Gastroesophageal sphincter (tissue), 4 donors: ENCODE data around the gene NEUROG1. TPM values are rescaled to one million over a fixed set of nuclear protein-coding genes. Genes with fewer than 3 reads are reported as not detected.

Experiments
- ATAC-seq: fragments of 150-250 bp; one replicate; pipeline ENCODE4 v1.9.1; 2016; ENCODE audit warnings: mild to moderate bottlenecking, moderate library complexity
- H3K27ac ChIP-seq, 4 donors: fragments of 200-600 bp; sonication (generic) in 3 of 4; 1 replicate in 3 of 4; 2 replicates in 1 of 4; pipeline ENCODE4 v1.5.1; 2016 to 2019
- H3K27me3 ChIP-seq: fragments of 200-600 bp; sonication (generic); one replicate; pipeline ENCODE4 v1.5.1; 2019
- H3K36me3 ChIP-seq, 2 donors: fragments of 200-600 bp; sonication (generic); one replicate each; pipeline ENCODE4 v1.5.1; 2019; ENCODE audit warnings: control low read depth in 1 of 2
- H3K4me1 ChIP-seq, 3 donors: fragments of 200-600 bp; sonication (generic); 1 replicate in 2 of 3; 2 replicates in 1 of 3; pipeline ENCODE4 v1.5.1; 2016 to 2019; ENCODE audit warnings: control low read depth in 2 of 3
- H3K4me3 ChIP-seq, 2 donors: fragments of 200-600 bp; sonication (generic); one replicate each; pipeline ENCODE4 v1.5.1; 2019; ENCODE audit warnings: mild to moderate bottlenecking in 1 of 2, moderate library complexity in 1 of 2
- H3K9me3 ChIP-seq, 3 donors: fragments of 200-600 bp; sonication (generic); one replicate each; pipeline ENCODE4 v1.5.1; 2017 to 2019; ENCODE audit warnings: control low read depth in 2 of 3
- EP300 ChIP-seq: sonication (generic); formaldehyde crosslinking; IDR thresholded peaks from one replicate; pipeline ENCODE4 v1.6.1; 2017; ENCODE audit warnings: antibody characterized with exemption, mild to moderate bottlenecking
- POLR2A ChIP-seq, 2 donors: fragments of 450-650 bp; IDR thresholded peaks; one replicate each; pipeline ENCODE4 v1.6.1; 2017; ENCODE audit warnings: antibody characterized with exemption in 2 of 2, mild to moderate bottlenecking in 2 of 2, moderate library complexity in 1 of 2
- POLR2AphosphoS5 ChIP-seq: sonication (generic); formaldehyde crosslinking; IDR thresholded peaks from one replicate; pipeline ENCODE4 v1.6.1; 2017; ENCODE audit warnings: antibody characterized with exemption
- WGBS, 2 donors: methylation state at CpG; one replicate each; pipeline ENCODE4 v1.1.5; 2018; ENCODE audit warnings: low coverage in 1 of 2; 5-methylcytosine and 5-hydroxymethylcytosine counted together
- total RNA-seq, 4 donors: library from RNA; depleted of rRNA; stranded (reverse); fragments of >200 nt; gene quantifications; one replicate each; pipeline ENCODE4 v1.1.0, GENCODE V29; 2016
- TF ChIP-seq, protein P1 (sequence below), 4 experiments: fragments of 200-600 bp in 2 of 4; fragments of 450-650 bp in 2 of 4; sonication (generic) in 1 of 4; IDR thresholded peaks; one replicate each; pipeline ENCODE4 v1.5.1; 2017 to 2019; ENCODE audit warnings: antibody characterized with exemption in 4 of 4, mild to moderate bottlenecking in 2 of 4, moderate library complexity in 2 of 4

The NEUROG1 gene
- total RNA-seq, 4 donors from 2014 or later = not detected

DNA sequence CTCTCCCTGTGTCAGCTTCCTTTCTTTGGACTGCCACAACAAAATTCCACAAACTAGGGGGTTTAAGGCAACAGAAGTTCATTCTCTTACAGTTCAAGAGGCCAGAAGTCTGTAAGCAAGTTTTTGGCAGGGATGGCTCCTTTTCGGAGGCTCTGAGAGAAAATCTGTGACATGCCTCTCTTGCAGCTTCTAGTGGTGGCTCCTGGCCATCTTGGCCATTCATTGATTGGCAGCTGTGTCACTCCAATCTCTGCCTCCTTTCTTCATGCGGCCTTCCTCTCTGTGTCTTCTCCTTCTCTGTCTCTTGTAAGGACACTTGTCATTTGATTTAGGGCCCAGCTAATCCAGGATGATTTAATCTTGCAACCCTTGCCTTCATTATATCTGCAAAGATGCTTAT is 2.0 kb upstream of the NEUROG1 start:
- peaks cover 99% of the 10 kb centered on the region for H3K27me3 ChIP-seq
- H3K9me3 ChIP-seq = peaks cover 0 to 12% (median 0%) of the 10 kb centered on the region in 3 donors
- no peak overlapping the region for H3K4me3 ChIP-seq
- ATAC-seq = no peak
- WGBS, 2 donors = 71 to 100% methylated on average over 2 of the region's 2 CpGs
- H3K4me1 ChIP-seq = peaks cover 0 to 22% (median 4%) of the 10 kb centered on the region in 3 donors
- TF ChIP-seq EP300 = no peak
- TF ChIP-seq, protein P1, sequence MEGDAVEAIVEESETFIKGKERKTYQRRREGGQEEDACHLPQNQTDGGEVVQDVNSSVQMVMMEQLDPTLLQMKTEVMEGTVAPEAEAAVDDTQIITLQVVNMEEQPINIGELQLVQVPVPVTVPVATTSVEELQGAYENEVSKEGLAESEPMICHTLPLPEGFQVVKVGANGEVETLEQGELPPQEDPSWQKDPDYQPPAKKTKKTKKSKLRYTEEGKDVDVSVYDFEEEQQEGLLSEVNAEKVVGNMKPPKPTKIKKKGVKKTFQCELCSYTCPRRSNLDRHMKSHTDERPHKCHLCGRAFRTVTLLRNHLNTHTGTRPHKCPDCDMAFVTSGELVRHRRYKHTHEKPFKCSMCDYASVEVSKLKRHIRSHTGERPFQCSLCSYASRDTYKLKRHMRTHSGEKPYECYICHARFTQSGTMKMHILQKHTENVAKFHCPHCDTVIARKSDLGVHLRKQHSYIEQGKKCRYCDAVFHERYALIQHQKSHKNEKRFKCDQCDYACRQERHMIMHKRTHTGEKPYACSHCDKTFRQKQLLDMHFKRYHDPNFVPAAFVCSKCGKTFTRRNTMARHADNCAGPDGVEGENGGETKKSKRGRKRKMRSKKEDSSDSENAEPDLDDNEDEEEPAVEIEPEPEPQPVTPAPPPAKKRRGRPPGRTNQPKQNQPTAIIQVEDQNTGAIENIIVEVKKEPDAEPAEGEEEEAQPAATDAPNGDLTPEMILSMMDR (IDR thresholded peaks at IDR 0.05) = no peak
- no peak for TF ChIP-seq POLR2A (IDR thresholded peaks at IDR 0.05)
- no peak for TF ChIP-seq POLR2AphosphoS5
- no peak overlapping the region for H3K27ac ChIP-seq
- no peaks in the 10 kb centered on the region for H3K36me3 ChIP-seq

DNA sequence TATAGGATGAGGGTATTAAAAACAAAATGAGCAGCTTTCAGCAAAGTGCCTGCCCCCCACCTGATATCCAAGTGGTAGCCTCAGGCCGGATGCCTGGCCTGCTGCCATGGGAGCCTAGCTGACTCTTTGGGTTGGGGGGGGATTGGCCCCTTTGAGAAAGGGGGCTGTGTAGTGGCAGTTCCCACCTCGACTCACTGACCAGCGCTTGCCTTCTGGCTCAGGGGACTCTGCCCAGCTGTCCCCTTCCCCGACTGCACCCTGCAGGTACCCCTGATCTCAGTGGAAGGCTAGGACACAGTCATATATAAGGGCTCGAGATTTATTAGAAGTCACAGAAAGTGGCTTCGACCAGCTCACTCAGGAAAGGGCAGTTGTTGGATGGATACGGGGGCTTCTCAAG is 1.5 kb upstream of the NEUROG1 start:
- Histone ChIP-seq H3K9me3 (peaks cover 0 to 12% (median 0%) of the 10 kb centered on the region in 3 donors), H3K36me3 (no peaks in the 10 kb centered on the region), H3K27ac (no peak overlapping the region), H3K27me3 (peaks cover 100% of the 10 kb centered on the region), H3K4me1 (peaks cover 0 to 22% (median 4%) of the 10 kb centered on the region in 3 donors), H3K4me3 (no peak overlapping the region)
- TF ChIP-seq EP300 (no peak), POLR2AphosphoS5 (no peak), POLR2A (IDR thresholded peaks at IDR 0.05) (no peak)
- TF ChIP-seq, protein P1 (IDR thresholded peaks at IDR 0.05) = no peak
- no peak for ATAC-seq
- WGBS, 2 donors = 46 to 52% methylated on average over 3 to 6 of the region's 7 CpGs

DNA sequence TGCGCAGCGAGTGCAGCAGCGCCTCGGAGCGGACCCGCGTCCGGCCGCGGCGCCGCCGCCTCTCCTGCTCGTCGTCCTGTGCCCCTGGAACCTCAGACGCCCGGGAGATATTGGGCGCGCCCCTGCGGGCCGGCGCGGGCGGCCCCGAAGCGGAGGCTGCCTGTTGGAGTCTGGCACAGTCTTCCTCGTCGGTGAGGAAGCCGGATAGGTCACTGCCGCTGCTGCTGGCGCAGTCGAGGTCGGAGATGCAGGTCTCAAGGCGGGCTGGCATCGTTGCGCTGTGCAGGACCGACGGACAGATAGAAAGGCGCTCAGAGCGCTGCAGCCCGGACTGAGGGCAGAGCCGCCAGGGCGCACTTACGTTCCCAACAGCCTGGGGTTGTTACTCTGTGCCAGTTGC is 344 bp downstream of the NEUROG1 start:
- no peak for ATAC-seq
- no peak overlapping the region for H3K27ac ChIP-seq
- no peaks in the 10 kb centered on the region for H3K36me3 ChIP-seq
- WGBS, 2 donors = no CpG with 5 or more reads among the region's 44 CpGs
- peaks cover 0 to 12% (median 0%) of the 10 kb centered on the region in 3 donors for H3K9me3 ChIP-seq
- no peak overlapping the region for H3K4me3 ChIP-seq
- peaks cover 100% of the 10 kb centered on the region for H3K27me3 ChIP-seq
- TF ChIP-seq EP300 (no peak), POLR2AphosphoS5 (no peak), POLR2A (IDR thresholded peaks at IDR 0.05) (no peak)
- TF ChIP-seq, protein P1 (IDR thresholded peaks at IDR 0.05) = no peak
- peaks cover 0 to 22% (median 4%) of the 10 kb centered on the region in 3 donors for H3K4me1 ChIP-seq

DNA sequence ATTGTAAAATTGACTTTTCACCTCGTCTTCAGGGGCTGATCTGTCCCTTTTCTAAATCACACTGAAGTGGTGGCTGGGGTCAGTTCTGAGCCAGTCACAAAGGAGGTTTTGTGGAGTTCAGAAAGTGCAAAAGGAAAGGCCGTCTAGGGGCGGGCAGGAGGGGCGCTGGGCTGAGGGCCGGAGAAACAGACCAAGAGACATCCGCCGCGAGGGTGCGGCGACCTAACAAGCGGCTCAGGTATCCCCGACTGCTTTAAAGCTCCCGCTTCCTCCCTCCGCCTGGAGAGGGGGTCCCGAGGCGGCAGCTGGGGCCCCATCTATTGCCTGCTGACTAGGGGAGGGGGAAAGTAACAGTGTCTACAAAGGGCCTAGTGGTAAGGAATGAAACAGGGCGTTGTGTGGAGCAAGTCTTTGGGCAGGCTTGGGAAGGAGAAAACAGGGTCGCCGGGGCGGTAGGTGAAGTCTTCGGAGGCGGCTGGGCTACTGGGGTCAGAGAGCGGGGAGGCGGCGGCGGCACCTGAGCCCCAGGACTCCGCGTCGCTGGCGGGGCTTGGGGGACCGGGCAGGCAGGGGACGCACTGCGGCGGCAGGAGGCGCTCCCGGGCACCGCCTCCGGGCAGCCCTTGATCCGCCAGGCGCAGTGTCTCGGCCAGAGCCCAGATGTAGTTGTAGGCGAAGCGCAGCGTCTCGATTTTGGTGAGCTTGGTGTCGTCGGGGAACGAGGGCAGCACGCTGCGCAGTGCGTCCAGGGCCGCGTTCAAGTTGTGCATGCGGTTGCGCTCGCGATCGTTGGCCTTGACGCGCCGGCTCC is 950 bp downstream of the NEUROG1 start:
- peaks cover 0 to 22% (median 4%) of the 10 kb centered on the region in 3 donors for H3K4me1 ChIP-seq
- ATAC-seq = no peak
- H3K36me3 ChIP-seq = no peaks in the 10 kb centered on the region
- peaks cover 0 to 12% (median 0%) of the 10 kb centered on the region in 3 donors for H3K9me3 ChIP-seq
- H3K4me3 ChIP-seq = no peak overlapping the region
- no peak overlapping the region for H3K27ac ChIP-seq
- WGBS, 2 donors = 0% methylated on average over 2 to 8 of the region's 61 CpGs
- TF ChIP-seq POLR2A (IDR thresholded peaks at IDR 0.05) = no peak
- TF ChIP-seq, protein P1 (IDR thresholded peaks at IDR 0.05) = no peak
- no peak for TF ChIP-seq EP300
- no peak for TF ChIP-seq POLR2AphosphoS5
- peaks cover 100% of the 10 kb centered on the region for H3K27me3 ChIP-seq

DNA sequence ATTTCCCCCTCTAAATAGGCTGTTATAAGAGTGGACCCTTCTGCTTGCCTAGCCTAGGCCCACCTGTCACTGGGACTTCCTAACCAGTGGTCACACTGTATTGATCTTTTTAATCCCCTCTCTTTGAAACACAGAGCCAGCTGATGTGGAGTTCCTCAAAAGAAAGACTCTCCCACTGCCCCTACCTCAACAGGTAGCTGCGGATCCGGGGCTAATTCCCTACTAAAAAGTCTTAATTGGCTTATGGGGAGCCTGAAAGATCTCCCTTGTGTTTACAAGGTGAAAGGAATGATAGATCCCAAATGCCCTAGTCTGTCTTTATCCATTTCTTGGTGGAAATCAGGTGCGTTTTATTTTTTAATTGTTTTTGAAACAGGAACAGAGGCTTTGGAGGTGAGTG is 2.0 kb downstream of the NEUROG1 start:
- TF ChIP-seq EP300 (no peak), POLR2A (IDR thresholded peaks at IDR 0.05) (no peak), POLR2AphosphoS5 (no peak)
- TF ChIP-seq, protein P1 (IDR thresholded peaks at IDR 0.05) = no peak
- Histone ChIP-seq H3K27ac (no peak overlapping the region), H3K27me3 (peaks cover 100% of the 10 kb centered on the region)

More for the DNA sequence above, 2.0 kb downstream of the NEUROG1 start:
- H3K9me3 ChIP-seq = peaks cover 0 to 12% (median 0%) of the 10 kb centered on the region in 3 donors
- ATAC-seq = no peak
- 21% methylated on average over 3 of the region's 3 CpGs; no CpG with 5 or more reads in 1 of the 2 donors for WGBS, 2 donors
- no peaks in the 10 kb centered on the region for H3K36me3 ChIP-seq
- no peak overlapping the region for H3K4me3 ChIP-seq
- H3K4me1 ChIP-seq = peaks cover 0 to 22% (median 4%) of the 10 kb centered on the region in 3 donors
